Mammary epithelial cell (primary cell): Measurements from ENCODE around the gene FLOT1.

Source experiments
- EZH2 ChIP-seq: IDR thresholded peaks from 2 replicates; pipeline ENCODE4 v1.6.1; 2012; ENCODE audit warnings: low read length, inconsistent platforms, borderline replicate concordance
- TF ChIP-seq, protein P1 (sequence below), 2 donors: IDR thresholded peaks in 1 of 2; conservative IDR thresholded peaks in 1 of 2; 2 replicates each; pipeline ENCODE4 v1.5.1; 2011 to 2012; ENCODE audit warnings: inconsistent platforms in 2 of 2, low read length in 2 of 2, mild to moderate bottlenecking in 2 of 2, control low read depth in 1 of 2, low read depth in 1 of 2; ENCODE audit not compliant: insufficient read depth in 1 of 2; ENCODE audit errors: extremely low read depth in 1 of 2

- TF ChIP-seq, protein P1, sequence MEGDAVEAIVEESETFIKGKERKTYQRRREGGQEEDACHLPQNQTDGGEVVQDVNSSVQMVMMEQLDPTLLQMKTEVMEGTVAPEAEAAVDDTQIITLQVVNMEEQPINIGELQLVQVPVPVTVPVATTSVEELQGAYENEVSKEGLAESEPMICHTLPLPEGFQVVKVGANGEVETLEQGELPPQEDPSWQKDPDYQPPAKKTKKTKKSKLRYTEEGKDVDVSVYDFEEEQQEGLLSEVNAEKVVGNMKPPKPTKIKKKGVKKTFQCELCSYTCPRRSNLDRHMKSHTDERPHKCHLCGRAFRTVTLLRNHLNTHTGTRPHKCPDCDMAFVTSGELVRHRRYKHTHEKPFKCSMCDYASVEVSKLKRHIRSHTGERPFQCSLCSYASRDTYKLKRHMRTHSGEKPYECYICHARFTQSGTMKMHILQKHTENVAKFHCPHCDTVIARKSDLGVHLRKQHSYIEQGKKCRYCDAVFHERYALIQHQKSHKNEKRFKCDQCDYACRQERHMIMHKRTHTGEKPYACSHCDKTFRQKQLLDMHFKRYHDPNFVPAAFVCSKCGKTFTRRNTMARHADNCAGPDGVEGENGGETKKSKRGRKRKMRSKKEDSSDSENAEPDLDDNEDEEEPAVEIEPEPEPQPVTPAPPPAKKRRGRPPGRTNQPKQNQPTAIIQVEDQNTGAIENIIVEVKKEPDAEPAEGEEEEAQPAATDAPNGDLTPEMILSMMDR (conservative IDR thresholded peaks at IDR 0.05 in 1 of 2, IDR thresholded peaks at IDR 0.05 in 1 of 2; ENCODE audit: extremely low read depth in 1 of 2, insufficient read depth in 1 of 2, low read depth in 1 of 2, low read length in 2 of 2) = no peak
- TF ChIP-seq EZH2 = no peak
Measured at GRCh38 chr6:30700340-30700739, 42.1 kb downstream of the FLOT1 start.
